HL-60/S4 treated with retinoic acid at 250 ng/mL for 4 days and 3 days (cell line): Measurements from ENCODE around the gene ACSF3.

ENCODE experiments used
- in situ Hi-C: fragments of 300-500 bp; cut with MboI; formaldehyde crosslinking; loops from 2 replicates; pipeline ENCODE4 v1.7.0; 2022; ENCODE audit warnings: low sequenced_read_pairs

ACSF3 gene

DNA sequence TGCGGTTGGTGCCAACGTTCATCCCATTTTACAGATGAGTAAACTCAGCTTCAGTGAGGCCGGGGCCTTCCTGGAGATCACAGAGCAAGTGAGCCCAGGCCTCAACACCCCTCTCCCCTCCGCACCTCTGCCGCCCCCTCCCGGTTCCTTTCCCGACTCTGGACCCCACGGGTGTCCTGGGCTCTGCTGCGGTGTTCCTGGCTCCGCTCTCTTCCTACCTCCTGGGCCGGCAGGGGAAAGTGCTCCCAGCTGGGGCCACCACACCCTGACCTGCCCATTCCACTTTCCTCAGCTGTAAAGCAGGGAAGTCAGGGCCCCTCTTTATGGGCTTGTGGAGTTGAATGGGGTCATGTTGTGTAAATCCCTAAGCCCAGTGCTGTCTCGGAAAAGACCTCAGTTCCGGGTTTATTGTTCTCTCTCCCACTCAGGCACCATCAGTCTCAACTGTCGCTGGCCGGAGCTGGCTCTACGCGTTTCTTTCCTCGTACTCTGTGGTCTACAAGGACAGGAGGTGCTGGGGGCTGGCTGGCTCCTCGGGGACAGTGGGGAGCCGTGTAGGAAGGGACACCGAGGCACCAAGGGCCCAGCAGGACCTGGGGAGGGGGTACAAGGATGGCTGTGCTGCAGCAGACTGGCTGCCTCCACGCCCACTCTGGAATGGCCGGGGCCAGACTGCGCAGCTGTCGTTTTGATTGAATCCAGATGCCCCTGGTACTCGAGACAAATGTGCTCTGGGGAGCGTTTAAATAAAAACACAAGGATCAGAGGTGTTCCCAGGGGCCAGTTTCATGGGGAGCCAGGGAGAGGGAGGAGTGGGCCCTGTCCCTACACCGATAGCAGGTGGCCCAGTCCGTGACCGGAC is 21.7 kb upstream of the ACSF3 start:
- in situ Hi-C loops, result loop anchor here (25.0 kb wide), 1 partner anchor 110 kb away; no protein-coding TSS in a partner anchor

DNA sequence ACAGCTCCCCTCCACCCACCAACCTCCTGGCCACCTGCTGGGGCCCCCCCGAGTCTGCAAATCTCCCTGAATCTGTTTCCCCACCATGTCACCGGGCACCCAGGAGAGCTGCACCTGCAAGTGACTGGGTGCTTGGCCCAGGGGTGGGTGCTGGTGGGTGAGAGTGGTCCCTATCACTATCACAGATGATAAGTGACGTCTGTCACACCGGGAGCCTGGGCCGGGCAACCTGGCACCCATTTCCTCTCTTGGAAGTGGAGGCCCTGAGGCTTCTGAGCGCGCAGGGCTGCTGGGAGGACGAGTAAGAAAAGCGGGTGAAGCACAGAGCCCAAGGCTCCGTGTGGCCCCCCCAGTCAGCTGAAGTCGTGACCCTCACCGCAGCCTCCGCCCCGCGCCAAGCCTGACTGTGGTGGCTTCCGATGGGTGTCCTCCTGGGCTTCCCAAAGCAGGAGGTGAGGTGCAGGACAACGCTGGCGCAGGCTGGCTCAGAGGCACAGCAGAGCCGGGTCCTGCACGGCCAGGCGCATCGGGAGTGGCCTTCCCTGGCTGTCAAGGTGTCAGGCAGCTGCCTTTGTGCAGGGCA is 21.0 kb upstream of the ACSF3 start:
- in situ Hi-C loops, result loop anchor here (25.0 kb wide), 1 partner anchor 110 kb away; no protein-coding TSS in a partner anchor

DNA sequence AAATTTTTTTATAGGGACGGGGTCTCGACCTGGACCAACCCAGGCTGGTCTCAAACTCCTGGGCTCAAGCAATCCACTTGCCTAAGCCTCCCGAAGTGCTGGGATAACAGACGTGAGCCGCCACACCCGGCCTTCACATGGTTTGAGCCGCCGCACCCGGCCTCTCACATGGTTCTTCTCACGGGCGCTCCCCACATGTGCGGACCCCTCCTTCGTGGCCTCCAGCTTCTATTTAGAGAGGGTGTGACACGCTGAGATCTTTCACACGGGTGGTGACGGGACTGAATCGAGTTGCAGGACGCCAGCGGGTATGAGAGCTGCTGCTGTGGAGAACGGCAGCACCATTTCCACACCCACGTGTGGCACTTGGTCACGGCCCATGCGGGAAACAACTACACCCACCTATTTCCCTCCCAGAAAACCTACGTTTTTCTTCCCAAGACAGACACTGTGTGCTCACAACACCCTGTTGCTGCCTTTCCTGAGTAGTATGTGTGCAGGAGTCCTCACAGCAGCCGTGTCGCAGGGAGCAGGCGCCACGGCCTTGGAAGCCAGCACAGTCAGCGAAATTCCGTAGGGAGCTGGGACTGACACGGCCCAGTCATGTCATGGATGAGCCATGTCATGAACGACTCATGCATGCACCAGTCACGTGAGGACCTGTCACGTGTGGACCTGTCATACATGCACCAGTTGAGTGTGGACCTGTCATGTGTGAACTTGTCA is 20.1 kb upstream of the ACSF3 start:
- in situ Hi-C loops, result loop anchor here (25.0 kb wide), 1 partner anchor 111 kb away; no protein-coding TSS in a partner anchor

DNA sequence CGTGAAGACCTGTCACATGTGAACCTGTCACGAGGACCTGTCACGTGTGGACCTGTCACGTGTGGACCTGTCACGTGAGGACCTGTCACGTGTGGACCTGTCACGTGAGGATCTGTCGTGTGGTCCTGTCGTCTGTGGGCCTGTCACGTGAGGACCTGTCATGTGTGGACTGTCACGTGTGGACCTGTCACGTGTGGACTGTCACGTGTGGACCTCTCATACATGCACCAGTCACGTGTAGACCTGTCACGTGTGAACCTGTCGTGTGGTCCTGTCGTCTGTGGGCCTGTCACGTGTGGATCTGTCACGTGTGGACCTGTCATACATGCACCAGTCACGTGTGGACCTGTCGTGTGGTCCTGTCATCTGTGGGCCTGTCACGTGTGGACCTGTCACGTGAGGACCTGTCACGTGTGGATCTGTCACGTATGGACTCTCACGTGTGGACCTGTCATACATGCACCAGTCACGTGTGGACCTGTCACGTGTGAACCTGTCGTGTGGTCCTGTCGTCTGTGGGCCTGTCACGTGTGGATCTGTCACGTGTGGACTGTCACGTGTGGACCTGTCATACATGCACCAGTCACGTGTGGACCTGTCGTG is 19.5 kb upstream of the ACSF3 start:
- in situ Hi-C loops, result loop anchor here (25.0 kb wide), 1 partner anchor 112 kb away; no protein-coding TSS in a partner anchor

DNA sequence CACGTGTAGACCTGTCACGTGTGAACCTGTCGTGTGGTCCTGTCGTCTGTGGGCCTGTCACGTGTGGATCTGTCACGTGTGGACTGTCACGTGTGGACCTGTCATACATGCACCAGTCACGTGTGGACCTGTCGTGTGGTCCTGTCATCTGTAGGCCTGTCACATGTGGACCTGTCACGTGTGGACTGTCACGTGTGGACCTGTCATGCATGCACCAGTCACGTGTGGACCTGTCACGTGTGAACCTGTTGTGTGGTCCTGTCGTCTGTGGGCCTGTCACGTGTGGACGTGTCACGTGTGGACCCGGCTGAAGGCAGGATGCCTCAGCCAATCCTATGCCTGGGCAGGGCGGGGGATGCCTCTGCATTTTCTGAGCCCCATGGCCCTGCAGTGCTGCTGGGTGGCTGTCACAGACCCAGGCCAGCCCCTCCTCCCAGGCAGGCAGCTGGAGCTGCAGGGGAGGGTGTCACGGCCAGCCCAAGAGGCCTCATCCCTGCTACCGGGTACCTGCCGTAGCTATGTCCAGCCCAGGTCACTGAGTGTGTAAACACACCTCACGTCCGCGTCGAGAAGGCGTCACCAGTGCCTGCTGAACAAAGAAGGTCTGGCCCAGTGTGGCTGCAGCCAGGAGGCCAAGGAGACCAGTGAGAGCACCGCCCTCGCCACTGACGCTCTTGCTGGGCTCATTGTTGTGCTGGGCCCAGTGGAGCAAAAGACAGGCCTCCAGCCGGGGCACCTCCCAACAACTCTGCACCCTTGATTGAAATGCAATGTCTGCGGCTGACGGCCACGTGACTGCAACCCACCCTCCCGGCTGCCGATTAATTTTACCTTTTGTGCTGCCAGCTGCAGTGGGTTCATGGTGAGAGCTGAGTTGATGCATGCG is 18.6 kb upstream of the ACSF3 start:
- in situ Hi-C loops, result loop anchor here (25.0 kb wide), 1 partner anchor 113 kb away; no protein-coding TSS in a partner anchor

DNA sequence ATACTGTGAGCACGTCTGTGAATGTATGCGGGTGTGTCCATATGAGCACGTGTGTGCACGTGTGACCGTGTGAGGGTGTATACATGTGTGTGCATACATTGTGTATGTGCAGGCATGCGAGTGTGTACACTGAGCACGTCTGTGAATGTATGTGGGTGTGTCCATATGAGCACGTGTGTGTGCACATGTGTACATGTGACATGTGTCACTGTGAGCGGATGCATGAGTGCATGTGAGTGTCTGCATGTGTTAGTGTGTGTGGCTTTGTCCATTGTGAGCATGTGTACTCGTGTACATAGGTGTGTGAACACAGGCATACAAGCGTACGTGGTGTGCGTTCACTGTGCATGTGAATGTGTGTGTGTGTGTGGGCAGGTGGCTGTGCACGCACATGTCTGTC is 17.5 kb upstream of the ACSF3 start:
- in situ Hi-C loops, result no loop called here

DNA sequence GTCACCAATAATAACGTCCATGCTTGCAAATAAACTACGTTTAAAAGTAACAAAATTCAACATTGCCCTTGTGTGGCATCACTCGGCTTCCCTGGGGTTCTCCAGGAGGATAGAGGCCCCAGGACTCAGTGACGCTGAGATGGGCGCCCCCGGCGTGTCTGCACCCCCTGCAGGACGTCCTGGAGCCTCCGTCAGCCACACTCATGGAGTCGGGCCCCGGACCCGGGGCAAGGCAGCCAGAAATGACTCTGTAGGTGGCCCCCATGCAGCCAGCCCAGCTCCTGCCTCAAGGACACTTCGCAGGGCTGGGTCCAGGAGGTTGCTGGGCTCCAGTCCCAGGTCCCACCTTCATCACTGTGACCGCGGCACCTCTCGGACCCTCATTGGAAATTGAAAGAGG is 16.6 kb upstream of the ACSF3 start:
- in situ Hi-C loops, result no loop called here

DNA sequence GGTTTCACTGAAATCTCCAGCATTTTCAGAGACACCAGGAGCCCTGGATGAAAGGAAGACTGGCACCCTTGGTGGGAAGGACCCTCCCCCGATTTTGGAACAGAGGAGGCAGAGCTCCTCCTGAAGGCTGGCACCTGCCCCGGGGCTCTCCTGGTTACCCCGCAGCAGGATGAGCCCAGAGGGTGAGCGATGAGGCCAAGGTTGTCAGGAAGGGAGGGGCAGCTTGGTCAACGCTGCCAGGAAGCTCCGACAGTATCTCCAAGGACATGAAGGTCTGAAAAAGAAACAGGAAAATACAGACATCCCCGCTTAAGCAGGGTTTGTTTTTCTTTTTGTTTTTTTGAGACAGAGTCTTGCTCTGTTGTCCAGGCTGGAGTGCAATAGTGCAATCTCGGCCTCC is 15.5 kb upstream of the ACSF3 start:
- in situ Hi-C loops, result no loop called here

DNA sequence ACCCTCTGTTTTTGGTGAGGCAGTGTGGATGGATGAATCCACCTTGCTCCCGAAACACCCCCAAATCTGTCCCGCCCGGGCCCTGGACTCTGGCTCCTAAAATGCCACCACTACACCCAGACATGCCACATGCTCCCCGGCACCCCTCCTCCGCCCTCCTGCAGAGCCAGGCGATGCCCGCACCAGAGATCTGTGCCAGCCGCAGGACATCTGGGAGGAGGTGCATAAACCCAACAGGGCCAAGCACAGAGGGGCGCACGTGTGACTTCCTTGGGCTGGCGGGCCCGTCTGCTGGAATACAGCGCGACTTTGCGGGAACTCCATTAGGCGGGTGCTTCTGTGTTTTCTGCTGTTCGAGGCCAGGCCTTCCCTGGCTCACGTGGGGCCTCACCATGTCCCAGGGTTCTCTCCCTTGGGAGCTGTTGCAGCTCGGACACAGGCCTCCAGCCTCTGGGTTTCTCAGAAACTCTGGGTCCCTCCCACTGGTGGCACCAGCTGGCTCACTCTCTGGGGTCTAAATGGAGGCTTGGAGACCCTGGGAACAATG is 14.1 kb upstream of the ACSF3 start:
- in situ Hi-C loops, result no loop called here

DNA sequence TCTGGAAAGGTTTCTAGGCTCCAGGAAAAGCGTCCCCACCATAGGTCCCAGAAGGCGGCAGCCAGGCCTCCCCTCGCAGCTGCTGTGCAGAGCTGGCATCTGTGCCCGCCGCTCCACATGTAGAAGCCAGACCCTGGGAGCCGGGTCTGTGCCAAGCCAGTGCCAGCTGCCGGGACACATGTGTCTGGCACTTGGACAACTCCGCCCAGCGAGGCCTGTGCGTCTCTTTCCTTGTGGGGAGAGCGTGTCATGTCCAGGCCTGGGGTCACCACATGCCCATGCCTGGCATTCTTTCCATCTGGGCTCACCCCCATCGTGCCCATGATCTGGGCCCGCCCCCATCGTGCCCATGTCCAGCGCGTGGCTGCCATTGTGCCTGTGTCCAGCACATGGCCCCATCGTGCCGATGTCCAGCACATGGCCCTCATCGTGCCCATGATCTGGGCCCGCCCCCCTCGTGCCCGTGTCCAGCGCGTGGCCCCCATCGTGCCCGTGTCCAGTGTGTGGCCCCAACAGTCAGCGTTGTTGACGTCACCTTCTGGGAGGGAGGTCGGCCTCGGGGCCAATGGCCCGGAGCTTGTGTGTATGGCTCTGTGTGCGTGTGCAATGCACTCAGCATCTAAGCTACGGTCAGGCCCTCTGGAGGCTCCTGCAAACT is 13.3 kb upstream of the ACSF3 start:
- in situ Hi-C loops, result no loop called here

DNA sequence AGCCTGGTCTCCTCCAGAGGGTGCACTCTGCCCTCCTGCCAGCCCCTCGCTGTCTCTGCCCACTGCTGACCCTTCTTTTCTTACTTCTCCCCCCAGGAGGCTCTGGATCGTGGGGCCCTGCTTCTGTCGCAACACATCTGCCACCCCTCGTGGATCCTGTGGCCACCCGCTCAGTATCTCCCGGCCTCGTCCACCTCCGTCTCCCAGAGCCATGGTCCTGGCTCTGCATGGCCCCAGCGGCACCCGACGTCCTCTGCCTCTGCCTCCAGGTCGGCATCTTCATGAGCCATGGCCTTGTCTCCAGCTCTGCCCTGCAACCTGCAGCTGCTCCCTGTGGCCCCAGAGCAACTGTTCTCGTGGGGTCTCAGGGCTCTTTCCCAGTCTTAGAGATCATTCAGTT is 12.1 kb upstream of the ACSF3 start:
- in situ Hi-C loops, result no loop called here

DNA sequence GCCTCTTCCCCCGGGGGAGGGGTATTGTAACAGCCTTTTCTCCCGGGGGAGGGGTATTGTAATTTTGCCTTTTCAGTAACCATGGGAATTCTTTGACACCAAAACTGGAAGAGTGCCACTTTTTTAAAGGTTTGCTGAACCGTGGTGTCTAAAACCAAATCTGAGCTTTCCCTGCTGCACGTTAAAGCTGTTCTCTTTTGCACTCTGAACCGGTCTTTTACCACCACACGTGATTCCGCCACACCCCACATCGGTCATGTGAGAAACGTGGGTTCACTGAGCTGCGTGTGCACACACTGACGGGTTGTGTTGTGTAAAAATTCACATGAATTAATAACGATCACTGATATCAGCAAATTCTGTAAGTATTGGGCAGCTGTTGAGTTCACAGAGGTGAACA is 9.2 kb upstream of the ACSF3 start:
- in situ Hi-C loops, result no loop called here

DNA sequence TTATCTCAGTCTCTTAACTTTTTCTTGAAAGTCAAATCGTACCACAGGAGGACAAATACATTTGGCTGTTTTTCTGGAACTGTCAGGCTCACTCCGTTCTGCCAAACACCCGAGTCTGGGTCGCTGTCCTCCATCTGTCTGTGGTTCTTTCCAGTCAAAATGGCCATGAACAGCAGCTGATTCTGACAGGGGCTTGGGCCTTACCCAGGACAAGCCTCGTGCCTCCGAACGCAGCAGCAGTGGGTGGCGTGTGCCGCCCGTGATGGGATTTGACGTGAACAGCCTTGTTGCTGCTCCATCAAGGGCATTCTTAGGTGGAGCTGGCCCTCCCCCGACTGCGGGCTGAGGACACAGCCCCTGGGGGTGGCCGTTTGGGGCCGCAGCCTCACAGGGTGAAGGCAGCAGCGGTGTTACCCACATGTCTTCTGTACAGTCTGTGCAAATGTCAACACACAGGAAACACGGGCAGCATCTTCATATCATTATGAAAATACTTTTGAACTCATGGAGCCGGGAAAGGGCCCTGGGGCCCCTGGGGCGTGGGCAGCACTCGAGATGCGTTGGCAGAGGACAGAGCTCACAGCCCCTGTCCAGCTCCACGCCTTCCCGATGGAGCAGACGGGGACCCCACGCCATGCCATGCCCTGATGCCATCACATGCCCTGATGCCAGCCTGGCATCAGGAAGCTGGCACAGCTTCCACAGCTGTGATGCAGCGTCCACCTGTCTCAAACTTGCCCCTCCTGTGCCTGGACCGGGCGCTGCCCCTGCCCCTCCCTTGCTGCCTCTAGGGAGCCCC is 8.6 kb upstream of the ACSF3 start:
- in situ Hi-C loops, result no loop called here

DNA sequence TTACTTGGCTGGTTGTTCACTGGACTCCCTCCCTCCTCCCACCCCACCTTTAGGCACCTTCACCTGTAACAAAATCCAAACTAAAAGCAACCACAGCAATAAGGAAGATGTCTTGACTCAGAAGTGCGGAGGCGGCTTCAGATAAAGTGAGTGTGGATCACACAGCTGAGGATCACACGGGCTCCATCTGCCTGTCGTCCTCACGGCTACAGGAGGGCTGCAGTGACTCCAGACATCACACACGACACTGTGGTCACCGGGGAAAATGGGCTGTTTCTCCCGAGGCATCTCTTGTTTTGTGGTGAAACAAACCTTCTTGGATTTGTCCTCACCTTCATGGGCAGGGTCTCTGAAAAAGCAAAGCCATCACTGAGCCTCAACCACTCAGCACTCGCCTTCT is 7.9 kb upstream of the ACSF3 start:
- in situ Hi-C loops, result no loop called here

DNA sequence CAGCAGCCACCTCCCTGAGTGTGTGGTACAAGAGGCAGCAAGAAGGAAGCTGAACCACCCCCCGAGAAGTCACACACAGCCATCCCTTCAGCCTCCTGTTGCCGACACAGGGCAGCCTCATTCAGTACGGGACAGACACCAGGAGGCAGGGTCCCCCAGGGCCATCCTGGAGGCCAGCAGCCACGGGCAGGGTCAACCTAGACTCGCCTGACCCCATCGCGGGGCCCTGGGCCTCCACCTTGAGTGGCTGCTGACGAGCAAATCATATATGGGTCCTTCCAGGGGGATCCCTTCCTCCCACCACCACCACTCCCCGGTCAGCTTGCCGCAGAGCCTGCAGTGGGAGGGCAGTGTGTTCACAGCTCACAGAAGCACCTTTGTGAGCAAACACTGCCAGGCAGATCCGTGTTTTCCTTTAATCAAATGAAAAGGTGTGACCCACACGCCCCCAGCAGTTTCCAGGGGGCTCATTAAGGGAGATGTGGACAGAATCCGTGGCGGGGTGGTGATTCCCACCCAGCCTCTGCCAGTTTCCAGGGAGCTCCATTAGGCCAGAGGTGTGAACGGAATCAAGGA is 5.6 kb upstream of the ACSF3 start:
- in situ Hi-C loops, result no loop called here

DNA sequence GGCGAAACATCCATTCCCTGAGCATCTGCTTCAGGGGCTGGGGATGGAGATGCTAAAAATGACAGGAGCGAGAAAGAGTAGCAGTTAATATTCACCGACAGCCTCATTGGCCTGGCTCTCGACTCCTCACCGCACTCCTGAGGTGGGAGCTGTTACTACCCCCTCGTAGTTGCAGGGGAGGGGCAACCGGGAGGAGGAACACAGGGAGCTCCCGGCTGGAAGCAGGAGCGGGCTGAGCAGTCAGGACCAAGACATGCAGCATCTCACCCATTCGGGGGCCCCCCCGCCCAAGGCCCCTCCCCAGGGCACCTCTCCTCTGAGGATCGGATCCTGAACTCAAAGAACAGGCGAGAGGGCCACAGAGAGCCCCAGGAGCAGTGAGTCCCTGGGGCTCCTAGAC is 4.5 kb upstream of the ACSF3 start:
- in situ Hi-C loops, result no loop called here

DNA sequence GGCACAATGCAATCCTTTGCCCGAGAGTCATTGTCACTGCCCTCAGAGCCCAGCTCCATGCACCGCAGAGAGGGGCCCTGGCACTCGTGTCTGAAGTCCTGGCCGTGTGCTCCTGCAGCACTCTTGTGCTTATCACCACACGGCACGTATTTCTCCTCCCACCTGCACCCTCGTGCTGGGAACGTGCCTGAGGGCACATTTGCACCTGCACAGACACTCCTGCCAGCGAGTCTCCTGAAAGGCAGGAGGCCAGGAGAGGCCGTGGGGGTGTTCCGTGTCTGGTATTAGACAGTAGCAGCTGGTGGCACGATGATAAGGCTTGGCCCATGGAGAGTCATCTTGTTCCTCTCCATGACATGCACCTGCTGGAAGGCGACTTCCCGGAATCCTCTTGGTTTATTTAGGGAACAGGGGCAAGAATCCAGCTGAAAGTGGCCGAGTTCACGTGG is 3.4 kb upstream of the ACSF3 start:
- in situ Hi-C loops, result no loop called here
